Stimulated activated CD8-positive, alpha-beta memory T cell treated with anti-CD3 and anti-CD28 coated beads, Interleukin-2, amount 100 ng/mL, for 1 hour (primary cell): ENCODE data around the gene AGPAT4.

Source experiments
- DNase-seq, 2 donors: peaks; one replicate each; pipeline ENCODE4 v3.0.0-alpha.2; 2020; ENCODE audit warnings: low read depth in 2 of 2

AGPAT4 gene

DNA sequence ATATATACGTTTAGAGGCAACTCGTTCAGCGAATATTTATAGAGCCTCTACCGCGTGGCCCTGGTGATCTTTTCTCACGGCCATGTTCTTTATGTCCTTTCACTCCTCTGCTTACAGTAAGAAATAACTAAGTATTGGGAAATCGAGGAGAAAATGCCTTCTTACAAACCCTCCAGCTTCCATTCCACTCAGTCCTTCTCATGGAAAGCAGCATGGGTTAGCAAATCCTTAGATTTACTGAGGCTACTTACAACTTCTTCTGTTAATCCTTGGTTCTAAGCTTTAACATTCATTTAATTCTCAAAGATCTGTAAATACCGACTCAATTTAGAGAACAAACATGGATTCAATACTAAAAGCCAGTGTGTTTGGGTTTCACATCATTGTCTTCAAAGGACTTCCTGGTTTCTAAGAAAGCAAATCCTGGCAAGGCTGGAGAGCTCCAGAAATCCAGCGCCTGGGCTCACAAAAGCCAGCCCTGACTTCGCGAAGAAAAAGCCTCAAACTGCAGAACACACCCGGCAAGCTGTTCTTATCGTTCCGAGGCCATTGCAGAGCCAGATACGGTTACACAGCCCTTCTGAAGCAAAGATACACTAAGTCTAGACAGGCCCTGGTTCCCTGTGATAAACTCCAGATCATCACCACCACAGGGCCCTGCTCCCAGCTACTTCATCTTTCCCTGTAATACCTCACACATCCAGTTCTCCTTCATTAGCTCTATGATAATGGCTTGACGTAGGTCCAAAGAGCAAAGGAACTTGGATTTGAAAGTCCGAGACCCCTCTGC, 19.2 kb downstream of the AGPAT4 start:
- no peak for DNase-seq

DNA sequence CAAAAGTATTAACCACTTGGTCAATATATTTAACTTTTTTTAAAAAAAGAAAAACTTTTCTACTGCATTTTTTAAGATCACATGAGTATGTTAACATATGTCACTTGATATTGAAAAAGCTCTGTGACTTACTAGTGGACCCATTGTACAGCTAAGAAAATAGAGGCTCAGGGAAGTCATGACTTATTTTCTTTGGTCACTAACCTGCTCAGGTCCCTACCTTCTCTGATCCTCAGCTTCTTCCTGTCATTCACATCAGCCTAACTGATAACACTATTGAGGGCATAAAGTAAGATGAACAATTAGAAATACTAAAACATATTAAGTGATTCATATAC, 19.8 kb downstream of the AGPAT4 start:
- DNase-seq, result no peak

DNA sequence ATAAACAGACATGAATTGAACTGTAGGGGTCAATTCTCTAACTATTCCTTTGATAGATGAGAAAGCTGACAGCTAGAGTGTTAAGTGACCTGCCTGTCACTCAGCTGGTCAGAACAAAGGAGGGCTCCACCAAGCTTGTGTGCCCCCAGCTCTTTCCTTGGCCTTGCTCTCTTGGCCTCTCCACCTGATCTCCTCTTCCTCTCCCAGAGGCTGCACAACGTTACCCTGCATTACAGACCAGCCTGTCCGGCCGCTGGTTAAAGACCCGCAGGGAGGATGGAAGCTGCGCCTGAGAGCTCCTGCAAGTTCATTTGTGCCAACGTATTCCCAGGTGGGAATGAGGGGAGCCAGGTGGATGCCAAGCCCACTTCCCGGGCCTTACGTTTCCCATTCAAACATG, 22.5 kb downstream of the AGPAT4 start:
- DNase-seq, result no peak

DNA sequence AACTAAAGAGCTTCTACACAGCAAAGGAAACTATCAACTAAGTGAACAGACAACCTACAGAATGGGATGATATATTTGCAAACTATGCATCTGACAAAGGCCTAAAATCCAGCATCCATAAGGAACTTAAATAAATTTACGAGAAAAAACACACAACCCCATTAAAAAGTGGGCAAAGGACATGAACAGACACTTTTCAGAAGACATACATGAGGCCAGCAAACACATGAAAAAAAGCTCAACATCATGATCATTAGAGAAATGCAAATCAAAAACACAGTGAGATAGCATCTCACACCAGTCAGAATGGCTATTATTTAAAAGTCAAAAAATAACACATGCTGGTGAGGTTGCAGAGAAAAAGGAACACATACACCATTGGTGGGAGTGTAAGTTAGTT, 24.5 kb downstream of the AGPAT4 start:
- no peak for DNase-seq

DNA sequence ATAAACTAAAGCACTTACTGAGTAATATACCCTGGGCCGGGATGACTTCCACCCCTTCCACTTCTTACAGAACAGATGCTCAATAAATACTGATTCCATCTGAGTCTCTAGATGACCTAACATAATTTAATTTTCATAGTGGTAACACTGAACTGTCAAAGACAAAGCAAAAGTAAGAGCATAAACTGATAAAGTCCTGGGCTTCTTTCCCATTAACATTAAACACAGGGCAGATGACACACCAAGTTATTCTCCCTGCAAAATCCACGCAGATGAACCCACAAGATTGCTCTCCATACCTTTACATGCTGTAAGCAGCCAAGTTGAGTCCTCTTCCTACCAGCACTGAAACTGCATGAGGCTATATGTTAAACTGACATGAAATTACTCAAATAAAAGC, 27.1 kb downstream of the AGPAT4 start:
- no peak for DNase-seq

DNA sequence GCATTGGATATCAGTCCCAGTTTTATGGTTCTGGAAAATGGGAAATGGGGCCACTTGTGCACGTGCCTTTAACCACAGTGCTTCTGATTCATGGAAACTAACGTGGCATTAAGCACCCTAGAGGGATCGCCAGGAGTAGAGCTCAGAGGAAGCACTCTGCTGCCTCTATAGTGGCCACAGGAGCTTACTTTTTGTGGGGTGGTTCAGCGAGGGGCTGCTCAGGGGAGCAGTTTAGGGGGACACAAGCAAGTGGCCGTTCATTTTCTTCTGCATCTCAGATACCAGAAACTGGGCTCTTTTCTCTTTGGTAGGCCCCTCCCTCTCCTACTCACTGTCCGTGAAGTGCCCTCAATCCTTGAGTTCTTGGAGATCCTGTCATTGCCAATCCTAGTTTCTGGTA, 28.5 kb downstream of the AGPAT4 start:
- no peak for DNase-seq

DNA sequence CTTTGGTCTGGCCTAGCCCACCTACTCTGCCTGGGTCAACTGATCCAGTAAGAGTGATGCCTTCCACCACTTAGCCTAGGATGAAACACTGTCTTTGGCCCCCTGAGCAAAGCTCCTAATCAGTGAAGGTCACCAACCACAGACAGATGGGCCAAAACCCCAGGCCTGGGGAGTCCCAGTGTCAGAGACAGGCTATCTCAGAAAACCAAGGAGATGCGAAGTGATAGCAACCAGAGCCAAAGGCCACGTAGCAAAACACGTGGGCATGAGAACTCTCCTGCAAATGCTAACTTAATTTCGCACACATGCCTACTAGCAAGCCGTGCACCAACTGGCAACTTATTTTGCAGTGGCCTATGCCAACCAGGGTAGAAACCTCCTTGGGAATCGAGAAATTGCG, 29.1 kb downstream of the AGPAT4 start:
- DNase-seq, result no peak

DNA sequence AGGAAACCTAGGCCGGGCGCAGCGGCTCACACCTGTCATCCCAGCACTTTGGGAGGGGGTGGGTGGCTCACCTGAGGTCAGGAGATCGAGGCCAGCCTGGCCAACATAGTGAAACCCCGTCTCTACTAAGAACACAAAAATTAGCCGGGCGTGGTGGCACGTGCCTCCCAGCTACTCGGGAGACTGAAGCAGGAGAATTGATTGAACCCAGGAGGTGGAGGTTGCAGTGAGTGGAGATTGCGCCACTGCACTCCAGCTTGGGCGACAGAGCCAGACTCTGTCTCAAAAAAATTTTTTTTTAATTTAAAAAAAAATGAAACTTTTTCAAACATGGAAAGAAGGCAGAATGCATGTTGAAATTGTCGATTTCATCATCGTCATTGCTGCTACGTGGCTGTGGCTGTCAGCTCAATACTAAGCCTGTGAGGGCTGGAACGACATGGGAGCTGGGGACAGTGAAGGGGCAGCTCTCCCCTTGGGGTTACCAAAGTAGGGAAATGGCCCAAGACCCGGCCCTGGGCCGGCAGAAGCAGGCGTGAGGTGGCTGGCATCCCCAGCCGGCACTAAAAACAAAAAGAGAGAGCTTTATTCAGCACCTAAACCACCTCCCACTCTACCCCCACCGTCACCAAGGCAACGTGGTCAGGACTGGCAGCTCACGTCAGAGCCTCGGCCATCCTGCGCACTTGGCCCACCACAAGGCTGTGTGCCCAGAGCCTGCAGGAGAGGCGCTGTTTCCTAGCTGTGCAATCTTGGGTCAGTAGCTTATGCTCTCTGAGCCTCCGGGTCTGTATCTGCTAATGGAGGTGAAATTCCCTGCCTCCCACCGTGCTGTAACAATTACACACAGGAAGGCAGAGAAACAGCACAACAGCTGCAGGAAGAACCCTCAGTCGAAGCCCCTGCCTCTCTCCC, 30.8 kb downstream of the AGPAT4 start:
- DNase-seq, result peak; percentile 36 to 46

DNA sequence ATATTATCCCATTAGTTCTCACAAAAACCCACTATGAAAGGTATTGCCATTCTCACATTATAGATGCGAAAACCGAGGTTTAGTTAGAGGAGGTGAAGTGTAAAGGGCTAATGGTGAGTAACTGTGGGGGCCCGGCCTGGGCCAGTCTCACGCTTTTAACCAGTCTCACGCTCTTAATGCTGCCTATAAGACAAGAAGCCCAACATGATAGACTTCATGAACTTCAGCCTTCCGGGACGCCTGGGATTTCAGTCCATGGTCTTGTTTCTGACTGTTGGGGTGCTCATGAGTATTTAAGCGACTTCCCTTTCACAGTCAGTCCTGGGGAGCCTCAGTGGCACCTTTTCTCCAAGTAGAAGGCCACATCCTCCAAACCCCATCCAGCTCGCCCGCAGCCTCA, 31.7 kb downstream of the AGPAT4 start:
- no peak for DNase-seq

DNA sequence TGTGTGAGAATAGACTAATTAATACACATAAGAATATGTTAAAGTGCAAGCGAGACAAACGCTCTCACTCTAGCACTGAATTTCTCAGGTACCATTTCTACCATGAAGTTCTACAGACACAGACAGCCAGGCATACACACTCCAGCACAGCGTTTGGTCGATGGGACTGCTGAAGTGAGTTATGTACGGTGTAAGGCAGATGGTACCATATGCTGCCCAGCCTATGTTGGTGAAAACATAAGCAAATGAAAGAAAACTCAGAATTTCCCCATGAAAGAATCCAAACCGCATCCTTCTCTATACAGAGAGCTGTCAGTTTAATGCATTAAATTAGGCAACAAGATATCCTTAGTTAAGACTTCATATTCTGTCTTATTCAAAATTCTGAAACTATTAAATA, 34.9 kb downstream of the AGPAT4 start:
- no peak for DNase-seq

DNA sequence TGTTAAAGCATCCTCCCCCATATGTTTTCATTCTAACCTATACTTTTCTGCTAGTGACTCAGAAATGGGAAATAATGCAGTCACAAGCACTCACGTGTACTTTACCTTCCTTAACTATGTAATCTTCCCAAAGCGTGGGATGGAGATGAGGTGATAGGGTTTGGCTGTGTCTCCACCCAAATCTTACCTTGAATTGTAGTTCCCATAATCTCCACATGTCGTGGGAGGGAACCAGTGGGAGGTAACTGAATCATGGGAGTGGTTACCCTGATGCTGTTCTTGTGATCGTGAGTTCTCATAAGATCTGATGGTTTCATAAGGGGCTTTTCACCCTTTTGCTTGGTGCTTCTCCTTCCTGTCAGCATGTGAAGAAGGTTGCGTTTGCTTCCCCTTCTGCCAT, 35.4 kb downstream of the AGPAT4 start:
- DNase-seq, result no peak

DNA sequence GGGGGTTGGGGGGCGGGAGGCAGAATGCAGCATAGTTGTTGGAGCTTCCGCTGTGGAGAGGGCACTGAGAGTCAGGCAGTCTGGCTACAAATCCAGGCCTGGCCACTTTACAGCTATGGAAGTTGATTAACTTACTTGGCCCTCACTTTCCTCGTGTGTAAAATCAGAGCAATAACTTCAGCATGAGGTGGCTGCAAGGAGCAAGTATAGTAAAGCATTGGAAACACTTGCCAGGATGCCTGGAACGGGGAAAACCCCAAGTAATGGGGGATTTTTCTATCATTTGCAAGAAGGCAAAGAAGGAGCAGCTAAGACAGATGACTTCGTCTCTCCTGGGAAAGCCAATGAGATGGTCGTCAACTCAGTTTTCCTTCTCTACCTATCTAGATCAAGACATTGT, 35.8 kb downstream of the AGPAT4 start:
- no peak for DNase-seq

DNA sequence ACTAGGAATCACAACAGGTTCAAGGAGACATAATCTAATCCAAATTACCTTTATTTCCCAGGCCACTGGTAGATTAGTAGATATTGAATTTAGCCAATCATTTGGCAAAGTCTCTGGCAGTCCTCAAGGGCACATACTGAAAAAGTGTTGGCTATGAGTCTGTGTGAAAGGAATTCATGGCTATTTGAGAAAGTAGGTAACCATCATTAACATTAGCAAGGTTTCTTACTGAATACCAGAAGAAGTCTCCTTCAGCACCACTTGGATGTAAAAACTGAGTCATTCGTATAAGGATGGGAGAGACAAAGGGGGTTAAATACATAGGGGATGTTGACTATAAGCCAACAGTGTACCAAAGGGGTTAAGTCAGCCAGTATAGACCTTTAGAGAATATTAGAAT, 36.7 kb downstream of the AGPAT4 start:
- no peak for DNase-seq

DNA sequence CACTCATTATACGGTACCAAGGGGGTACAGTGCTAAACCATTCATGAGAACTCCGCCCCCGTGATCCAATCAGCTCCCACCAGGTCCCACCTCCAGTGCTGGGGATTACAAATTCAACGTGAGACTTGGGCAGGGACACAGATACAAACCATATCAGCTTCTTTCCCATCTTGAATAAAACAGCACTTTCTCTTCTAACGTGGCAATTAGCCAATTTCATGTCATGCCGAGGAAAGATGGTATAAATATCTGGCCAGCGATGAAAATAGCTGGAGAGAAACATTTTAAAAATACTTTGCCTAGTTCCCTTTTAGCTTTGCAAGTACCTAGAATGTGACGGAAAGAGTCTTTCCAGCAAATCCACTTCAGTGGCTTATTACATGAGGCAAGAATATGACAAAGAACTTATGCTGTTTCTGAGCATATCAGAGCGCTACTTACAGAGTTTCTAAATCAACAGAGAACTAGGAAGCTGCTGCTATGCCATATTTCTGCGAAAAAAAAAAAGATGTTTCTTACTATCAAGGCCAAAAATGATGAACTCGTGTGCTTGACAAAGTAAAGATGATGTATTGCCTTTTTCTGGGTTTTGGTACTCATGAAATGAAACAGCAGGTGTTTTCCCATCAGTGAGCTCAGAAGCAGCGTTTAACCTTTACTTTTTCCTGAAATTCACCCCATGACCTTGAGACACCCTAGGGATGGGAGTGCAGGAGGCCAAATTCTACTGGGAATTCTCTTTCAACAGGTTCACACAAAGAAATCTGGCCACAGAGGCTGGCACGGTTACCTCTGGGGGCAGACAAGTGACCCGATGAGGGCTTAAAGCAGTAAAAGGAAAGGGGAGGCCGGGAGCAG, 37.9 kb downstream of the AGPAT4 start:
- no peak for DNase-seq

DNA sequence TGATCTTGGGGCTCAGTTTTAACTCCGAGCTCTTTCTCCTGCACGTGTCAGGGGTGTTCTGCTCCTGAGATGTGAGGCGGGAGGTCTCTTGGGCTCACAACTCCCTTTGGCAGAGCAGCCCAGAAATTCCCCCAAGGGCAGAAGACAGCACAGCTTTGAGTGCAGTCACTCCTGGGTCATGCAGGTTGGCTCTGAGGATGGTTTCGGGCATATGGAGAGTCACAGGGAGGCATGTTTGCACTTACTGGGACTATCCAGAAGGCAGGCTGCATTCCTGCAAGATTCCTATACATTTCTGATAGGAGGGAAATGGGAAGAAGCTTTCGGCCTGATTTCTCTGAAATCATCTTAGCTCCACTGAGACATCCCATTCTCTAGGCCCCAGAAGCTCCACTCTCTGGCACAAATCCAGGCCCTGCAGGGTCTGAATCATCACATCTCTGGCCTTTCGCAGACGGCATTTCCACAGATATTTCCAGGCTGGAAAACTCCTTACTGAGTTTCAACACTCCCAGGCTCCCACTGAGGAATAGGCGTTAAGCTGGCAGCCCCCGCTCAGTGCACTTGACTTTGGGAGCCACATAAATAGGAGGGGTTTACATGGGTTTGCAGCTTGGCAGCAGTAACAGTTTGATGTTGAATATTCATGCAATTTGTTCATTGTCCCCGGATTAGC, 39.7 kb downstream of the AGPAT4 start:
- DNase-seq, result no peak

DNA sequence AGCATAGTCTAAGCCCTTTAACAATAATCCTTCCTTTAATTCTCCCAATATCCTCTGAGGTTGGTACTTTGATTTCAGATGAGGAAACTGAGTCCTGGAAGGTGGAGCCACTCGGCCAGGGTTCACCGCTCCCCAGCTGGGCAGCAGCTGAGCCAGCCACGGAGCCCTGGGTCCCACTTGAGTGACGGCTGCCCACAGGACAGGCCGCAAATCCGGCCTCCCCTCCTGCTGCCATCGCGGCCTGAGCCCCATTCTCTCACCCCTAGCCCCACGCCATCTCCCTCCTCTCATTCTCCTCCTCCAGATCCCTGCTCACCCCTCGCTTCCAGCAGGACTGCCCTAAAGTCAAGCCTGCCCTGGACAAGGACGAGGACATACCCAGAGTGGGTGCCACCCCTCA, 41.4 kb downstream of the AGPAT4 start:
- no peak for DNase-seq

DNA sequence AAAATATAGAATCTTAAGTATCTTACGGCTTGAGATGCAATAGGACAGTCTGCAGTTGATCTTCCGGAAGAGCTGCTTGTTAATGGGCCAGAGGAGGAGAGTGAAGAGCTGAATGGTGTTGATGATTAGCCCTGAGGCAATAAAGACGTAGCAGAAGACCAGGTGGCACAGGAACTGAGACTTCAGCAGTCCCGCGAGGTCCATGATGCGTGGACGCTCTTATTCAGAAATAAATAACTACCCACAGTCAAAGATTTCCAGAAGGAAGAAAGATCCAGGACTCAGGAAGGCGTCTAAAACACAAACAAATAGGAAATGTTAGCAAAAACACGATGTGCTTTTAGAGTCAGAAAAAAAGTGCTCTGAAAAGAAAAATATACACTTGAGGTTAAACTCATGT, 41.9 kb downstream of the AGPAT4 start:
- DNase-seq, result no peak

DNA sequence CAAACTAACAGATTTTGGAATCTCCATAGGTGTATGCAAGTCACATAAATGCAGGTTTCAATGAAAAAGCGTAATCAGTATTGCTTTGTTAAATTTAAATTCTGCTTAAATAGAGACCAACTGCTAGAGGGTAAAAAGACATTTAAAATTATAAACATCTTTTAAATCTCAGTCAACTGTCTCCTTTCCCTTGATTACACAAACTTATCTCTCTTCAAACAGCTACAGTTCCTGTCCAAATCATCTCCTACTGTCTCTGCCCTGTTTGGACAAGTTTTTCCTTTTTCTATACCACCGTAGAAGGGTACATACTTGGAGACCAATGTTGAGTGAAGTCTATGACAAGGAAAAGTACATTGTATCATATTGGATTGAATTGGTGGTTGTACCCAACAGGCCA, 43.5 kb downstream of the AGPAT4 start:
- DNase-seq, result no peak

DNA sequence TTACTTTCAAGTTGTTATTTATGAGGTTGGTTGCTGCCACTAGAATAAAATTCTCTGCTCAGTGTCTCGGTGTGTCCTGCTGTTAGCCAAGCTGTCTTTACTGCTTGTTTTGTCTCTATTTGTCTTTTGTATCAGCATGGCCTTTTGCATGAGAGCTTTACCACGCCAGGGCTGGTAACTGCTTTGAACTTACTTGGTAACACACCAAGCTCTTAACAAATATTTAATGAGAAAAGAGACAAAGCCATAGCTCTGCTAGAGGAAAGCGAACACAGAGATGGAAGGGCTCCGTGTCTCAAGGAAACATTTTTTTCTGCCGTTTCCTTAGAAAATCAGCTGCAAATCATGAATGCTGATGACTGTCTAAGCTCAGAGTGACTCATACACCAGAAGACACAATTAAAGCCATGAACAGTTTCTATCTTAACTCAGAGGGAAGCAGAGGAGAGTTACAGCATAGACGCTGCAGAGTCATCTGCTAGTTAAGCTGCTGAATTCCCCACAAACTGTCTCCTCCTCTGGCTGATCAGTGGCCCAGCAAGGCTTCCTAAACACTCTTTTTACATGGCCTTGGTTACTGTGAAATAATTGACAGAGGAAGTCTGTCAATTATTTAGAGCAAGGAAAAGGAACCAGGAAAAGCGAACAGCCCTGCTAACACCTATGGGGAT, 44.8 kb downstream of the AGPAT4 start:
- DNase-seq, result no peak

DNA sequence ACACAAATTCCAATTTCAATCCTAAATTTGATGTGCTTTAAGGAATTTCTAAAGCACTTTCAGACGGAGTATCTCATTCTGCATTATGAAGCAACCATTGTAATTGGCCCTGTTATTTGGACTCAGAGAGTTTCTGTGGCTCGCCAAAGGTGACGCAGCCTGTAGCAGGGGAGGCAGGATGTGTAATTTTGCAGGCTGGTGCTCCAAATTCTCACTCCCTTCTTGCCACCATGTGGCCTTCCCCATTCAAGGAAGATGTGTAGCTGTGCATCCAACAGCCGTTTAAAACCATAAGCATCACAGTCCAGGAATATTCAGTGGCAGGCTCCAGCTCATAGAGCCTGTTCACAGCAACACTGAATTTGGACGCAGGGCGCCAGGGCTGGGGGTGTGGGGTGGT, 45.8 kb downstream of the AGPAT4 start:
- no peak for DNase-seq
